Left ventricle myocardium superior (tissue), 1 donor: Measurements from ENCODE around the gene CLEC4F. TPM values are rescaled to one million over a fixed set of nuclear protein-coding genes. Genes with fewer than 3 reads are reported as not detected.
"Not testable (repeated sequence)": the region's sequence is repeated elsewhere in the genome, so short reads cannot be mapped to it uniquely, and the experiment has no call there.

Experiments
- ATAC-seq: fragments of 200-7000 bp; cut with Tn5 transposase; one replicate; pipeline ENCODE4 v1.9.1; 2020; ENCODE audit warnings: mild to moderate bottlenecking, moderate library complexity
- DNase-seq: peaks from one replicate; pipeline ENCODE4 v3.0.0-alpha.2; 2020
- intact Hi-C: fragments of 100-400 bp; cut with micrococcal nuclease; formaldehyde crosslinking; loops from one replicate; pipeline ENCODE4 v1.11.0; 2022
- total RNA-seq: library from RNA; stranded (reverse); fragmentation: NEBNext Ultra II Directional; extraction: Animal tissue kit (Norgen Biotek cat#: 25700); gene quantifications from one replicate; pipeline ENCODE4 v1.2.1, GENCODE V29; 2021
- donor health status: DM: no; HTN: yes; CAD: no; lungs with severe emphysema.

The CLEC4F gene
- total RNA-seq, 1 donor from 2014 or later, result 0.25 TPM

- peak; percentile 60 for ATAC-seq
- no peak for DNase-seq
- intact Hi-C loops, result no loop called here
Measured at GRCh38 chr2:70828914-70829824, 8.8 kb upstream of the CLEC4F start.

- DNase-seq, result no peak
- ATAC-seq, result no peak
- intact Hi-C loops, result no loop called here
Measured at GRCh38 chr2:70828115-70828514, 7.7 kb upstream of the CLEC4F start.

- DNase-seq (no peak), ATAC-seq (no peak)
- intact Hi-C loops, result no loop called here
Measured at GRCh38 chr2:70827388-70827787, 7.0 kb upstream of the CLEC4F start.

DNA sequence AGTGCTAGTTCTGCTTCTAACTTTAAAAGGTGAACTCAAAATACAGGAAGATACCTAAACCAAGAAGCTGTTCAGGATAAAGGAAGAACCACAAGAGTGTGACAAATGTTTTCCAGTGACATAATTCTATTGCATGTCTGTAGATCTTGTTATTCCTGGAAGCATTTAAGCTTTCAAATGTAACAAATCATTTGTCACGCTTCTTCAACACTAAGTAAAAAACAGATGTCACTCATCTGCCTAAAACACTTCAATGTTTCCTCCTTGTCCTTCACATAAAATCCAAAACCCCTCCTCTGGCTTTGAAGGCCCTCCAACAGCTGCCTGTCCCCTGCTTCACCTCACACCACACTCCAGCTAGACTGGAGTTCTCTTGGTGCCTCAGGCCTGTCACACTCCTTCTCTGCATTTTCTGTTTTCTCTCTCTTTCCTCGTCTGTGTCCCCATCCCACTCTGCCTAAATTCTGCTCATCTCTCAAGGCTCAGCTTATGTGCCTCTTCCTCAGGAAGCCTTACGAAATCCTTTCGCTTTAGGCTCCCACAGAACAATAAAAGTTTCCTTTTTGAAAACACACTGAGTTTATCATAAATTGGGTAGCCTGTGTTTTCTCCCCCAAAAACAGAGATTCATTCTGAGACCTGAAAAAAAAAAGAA is 6.4 kb upstream of the CLEC4F start:
- intact Hi-C loops, result no loop called here
- ATAC-seq, result no peak

DNA sequence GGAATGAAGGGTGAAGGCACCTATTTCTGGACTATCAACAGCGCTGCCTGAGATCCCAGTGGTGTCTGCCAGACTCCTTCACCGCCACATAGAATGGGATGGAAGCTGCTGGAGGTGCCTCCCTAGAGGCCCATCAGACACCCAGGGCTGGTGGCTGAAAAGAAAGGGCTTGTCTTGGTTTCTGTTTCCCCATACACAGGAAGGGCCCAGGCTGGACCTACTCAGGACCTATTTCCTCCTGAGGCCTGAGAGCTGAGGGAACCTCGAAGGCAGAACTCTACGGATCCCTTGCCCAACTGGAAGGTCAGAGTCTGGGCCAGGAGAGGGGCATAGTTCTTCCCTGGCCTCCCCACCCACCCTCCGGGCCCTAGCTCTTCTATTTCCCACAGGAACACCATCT is 2.9 kb upstream of the CLEC4F start:
- no peak for ATAC-seq
- DNase-seq, result no peak

More for the DNA sequence above, 6.4 kb upstream of the CLEC4F start:
- DNase-seq, result no peak

GRCh38 chr2:70822843-70823242 is 2.4 kb upstream of the CLEC4F start:
- ATAC-seq (no peak), DNase-seq (no peak)
- intact Hi-C loops, result no loop called here

More for the DNA sequence above, 2.9 kb upstream of the CLEC4F start:
- intact Hi-C loops, result no loop called here

DNA sequence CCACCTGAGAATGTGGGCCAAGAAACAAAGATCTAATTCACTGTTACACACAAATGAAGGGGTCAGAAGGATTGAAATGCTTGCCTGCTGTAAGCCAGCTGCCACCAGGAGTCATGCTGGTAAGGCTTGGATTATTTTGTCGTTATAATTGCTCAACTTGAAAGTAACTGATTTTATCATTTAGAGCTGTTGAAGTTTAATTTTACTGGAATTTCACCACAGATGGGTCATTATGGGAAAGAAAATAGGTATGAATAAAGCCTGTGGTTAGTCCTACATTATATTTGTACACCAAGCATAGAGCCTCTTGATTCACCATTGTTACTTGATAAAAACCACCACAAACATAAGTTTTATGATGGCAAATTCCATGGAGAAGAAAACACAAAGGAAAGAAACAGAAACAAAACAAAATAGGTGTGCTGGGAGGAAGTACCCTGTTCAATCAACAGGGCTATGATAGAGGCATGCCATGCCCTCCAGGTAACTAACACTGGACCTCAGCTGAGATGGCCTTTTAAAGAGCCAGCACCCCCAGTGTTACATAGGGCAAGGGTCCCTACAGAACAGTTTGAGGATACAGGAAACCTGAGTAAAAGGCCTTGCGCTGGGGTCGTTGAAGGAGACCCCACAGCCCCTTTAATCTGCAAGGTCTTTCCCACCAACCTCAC is 3.0 kb downstream of the CLEC4F start:
- DNase-seq, result no peak
- ATAC-seq, result no peak
- intact Hi-C loops, result no loop called here

DNA sequence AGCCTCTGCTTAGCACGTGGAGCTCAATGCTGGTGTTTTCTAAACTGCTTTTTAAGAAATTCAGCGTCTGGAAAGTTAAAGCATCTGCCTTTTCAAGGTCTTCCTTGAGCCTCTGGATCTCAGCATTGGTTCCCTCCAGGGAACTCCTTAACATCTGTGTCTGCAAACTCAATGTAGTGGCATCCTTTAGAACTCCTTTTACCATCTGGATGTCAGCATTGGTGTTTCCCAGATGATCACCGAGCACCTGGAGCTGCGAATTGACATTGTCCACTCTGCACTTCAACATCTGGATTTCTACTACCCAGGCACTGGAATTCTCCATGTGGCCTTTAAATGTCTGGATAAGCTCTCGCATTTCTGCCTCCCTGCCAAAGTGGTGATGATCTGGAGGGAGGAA is 3.7 kb downstream of the CLEC4F start:
- ATAC-seq (no peak), DNase-seq (no peak)
- intact Hi-C loops, result no loop called here

DNA sequence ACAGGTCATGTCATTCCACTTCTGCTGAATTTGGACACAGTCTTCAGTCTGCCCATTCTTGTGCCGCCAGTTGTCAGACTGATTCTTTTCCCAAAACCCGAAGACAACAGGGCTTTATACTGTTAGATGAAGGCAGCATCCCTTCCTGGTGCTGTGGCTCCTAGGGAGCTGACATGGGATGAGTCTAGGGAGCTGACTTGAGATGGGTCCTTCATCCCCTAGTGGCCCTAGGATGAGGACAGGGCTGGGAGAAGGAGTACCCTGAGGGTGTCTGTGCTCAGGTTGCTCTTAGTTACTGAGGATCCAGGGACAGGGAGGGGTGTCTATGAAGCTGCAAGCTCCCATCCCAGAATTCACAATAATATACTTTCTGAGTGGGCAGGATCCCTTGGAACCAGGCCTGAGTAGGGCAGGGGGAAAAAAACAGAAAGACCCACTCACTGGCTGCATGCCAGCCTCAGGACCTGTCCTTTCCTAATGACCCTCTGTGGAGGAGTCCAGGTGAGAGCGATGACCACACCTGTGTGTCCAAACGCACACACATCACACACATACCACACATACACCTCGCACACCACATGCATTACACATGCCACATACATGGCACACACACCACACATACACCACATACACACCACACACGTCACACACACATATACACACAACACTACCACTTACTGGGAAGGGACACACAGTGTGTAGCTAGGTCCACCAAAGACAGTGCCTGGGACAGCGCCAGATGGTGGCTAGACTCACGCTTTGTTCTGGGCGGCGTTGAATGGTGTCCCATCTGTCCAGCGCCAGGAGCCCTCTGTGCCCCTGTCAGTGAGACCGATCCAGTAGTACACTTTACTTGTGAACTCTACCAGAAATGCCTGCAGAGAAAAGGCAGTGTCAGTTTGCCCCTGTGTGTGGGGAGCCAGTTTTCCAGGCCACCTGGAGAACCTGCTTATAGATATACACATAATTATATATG is 11.1 kb downstream of the CLEC4F start:
- DNase-seq, result no peak
- intact Hi-C loops, result no loop called here
- ATAC-seq, result no peak

DNA sequence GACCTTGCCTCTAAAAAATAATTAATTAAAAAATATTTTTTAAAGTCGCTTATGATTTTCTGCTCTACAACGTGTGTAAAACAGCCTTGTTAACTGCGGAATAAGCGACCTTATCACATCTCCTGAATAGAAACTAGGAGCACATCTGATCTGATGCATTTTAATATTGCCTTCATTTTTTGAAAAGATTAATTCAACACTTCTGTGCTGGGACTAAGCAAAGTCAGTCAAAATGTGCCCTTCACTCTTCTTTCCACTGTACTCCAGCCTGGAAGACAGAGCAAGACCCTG is 12.6 kb downstream of the CLEC4F start:
- DNase-seq, result no peak
- ATAC-seq, result no peak
- intact Hi-C loops, result no loop called here

DNA sequence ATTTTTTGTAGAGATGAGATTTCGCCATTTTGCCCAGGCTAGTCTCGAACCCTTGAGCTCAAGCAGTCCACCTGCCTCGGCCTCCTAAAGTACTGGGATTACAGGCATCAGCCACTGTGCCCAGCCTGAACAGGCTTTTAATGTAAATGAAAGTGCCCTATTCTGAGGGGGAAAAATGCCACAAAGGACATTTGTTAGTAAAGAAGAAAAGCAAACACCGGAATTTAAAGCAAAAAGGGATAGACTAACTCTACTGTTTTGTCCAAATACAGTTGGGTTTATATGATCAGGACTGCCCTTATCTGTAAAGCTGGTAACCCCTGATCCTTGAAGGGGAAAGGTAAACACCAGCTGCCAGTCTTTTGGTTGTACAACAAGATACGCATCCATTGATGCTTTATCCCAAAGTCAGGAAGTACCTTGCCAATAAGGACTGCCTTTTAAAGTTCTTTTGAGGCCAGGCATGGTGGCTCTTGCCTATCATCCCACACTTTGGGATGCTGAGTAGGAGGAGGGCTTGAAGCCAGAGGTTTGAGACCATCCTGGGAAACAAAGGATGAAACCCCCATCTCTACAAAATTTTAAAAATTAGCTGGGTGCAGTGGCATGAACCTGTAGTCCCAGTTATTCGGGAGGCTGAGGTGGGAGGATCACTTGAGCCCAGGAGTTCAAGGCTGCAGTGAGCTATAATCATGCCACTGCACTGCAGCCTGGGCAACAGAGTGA is 13.1 kb downstream of the CLEC4F start:
- no peak for DNase-seq
- ATAC-seq, result no peak
- intact Hi-C loops, result no loop called here

GRCh38 chr2:70806620-70807019 is 13.8 kb downstream of the CLEC4F start:
- intact Hi-C loops, result no loop called here
- DNase-seq, result no peak
- no peak for ATAC-seq

GRCh38 chr2:70806013-70806412 is 14.4 kb downstream of the CLEC4F start:
- intact Hi-C loops, result no loop called here
- ATAC-seq, result no peak
- no peak for DNase-seq

DNA sequence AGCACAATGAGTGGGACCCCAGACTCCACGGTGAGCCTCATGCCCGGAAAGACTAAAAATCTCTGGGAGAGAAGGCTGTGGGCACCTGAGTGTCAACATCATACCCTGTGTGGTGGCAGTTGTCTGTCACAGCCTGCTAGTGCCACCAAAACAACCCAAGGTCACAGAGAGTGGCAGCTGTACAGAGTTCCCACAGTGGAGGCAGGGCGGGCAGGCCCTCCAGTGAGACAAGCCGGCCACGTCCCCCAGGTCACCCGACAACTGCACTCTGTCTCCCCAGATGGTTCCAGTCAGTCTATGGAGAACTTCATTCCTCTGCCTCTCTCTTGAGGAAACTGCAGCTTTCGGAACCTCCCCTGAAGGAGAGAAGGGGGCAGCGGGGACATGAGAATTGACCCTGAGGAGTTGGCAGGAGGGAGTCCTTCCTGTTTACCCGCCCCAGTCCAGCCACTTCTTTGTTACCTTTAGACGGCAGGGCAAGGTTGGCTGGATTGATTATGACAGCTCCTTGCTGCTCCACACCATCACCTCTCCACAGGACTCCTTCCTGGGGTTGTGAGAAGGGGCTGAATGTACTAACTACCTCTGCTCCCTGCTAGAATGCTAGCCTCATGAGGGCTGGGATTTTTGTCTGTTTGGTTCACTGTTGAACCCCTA is 18.7 kb downstream of the CLEC4F start:
- intact Hi-C loops, result no loop called here
- ATAC-seq (no peak), DNase-seq (no peak)

GRCh38 chr2:70799706-70800105 is 20.7 kb downstream of the CLEC4F start:
- ATAC-seq (no peak), DNase-seq (no peak)
- intact Hi-C loops, result no loop called here

GRCh38 chr2:70797996-70798395 is 22.4 kb downstream of the CLEC4F start:
- ATAC-seq, intact Hi-C loops, DNase-seq: not testable (repeated sequence)

DNA sequence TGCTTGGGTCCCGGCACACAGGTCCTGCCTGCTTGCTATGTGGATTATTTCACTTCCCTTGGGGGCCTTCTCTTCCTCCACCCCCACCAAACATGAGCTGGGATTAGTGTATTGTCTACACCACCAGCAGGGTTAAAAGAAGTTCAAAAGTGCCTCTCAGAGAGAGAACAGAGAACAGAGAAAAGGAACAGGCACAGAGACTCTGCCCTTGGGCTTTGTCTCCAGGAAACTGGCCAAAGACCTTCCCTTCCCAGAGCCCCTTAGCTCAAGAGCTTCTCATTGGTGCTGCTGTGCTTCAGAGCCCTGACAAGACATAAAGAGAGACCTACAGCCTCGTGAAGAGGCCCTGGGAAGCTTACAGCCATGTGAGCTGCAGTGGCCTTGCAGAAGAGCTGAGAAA is 22.9 kb downstream of the CLEC4F start:
- no peak for ATAC-seq
- intact Hi-C loops, result no loop called here
- no peak for DNase-seq

GRCh38 chr2:70796262-70796661 is 24.1 kb downstream of the CLEC4F start:
- no peak for ATAC-seq
- intact Hi-C loops, result no loop called here
- no peak for DNase-seq
